ENCODE measurements around the gene MAP3K13.
"Not testable (repeated sequence)": the region's sequence is repeated elsewhere in the genome, so short reads cannot be mapped to it uniquely, and the experiment has no call there.

The MAP3K13 gene

GRCh38 chr3:185448107-185448506, 85.2 kb downstream of the MAP3K13 start:
- no peak overlapping the region for H3K4me2 ChIP-seq (ENCODE audit: low read length)

GRCh38 chr3:185451432-185451831, 88.5 kb downstream of the MAP3K13 start:
- H3K9me3 ChIP-seq (ENCODE audit: insufficient read depth, low read length); H3K9ac ChIP-seq (ENCODE audit: low read length); H3K27me3 ChIP-seq (ENCODE audit: low read depth, low read length); H3K79me2 ChIP-seq (ENCODE audit: low read length); H3K4me2 ChIP-seq (ENCODE audit: low read length); H2AFZ ChIP-seq (ENCODE audit: low read depth, low read length); H3K4me1 ChIP-seq (ENCODE audit: low read length); H4K20me1 ChIP-seq (ENCODE audit: insufficient read depth, low read length); H3K27ac ChIP-seq (ENCODE audit: low read length); H3K36me3 ChIP-seq (replicated peaks; ENCODE audit: low read depth, low read length); H3K4me3 ChIP-seq (ENCODE audit: low read length): not testable (repeated sequence)

More at GRCh38 chr3:185448107-185448506, 85.2 kb downstream of the MAP3K13 start:
- TF ChIP-seq CTCF (IDR thresholded peaks at IDR 0.05; ENCODE audit: low read depth, low read length) (no peak), EZH2phosphoT487 (IDR thresholded peaks at IDR 0.05; ENCODE audit: low read depth) (no peak)
- Histone ChIP-seq H2AFZ (ENCODE audit: low read depth, low read length) (no peak overlapping the region), H4K20me1 (ENCODE audit: insufficient read depth, low read length) (no peaks in the 10 kb centered on the region), H3K9ac (ENCODE audit: low read length) (no peak overlapping the region), H3K4me3 (ENCODE audit: low read length) (no peak overlapping the region), H3K27me3 (ENCODE audit: low read depth, low read length) (no peaks in the 10 kb centered on the region), H3K9me3 (ENCODE audit: insufficient read depth, low read length) (no peaks in the 10 kb centered on the region), H3K27ac (ENCODE audit: low read length) (no peak overlapping the region), H3K36me3 (replicated peaks; ENCODE audit: low read depth, low read length) (no peaks in the 10 kb centered on the region), H3K79me2 (ENCODE audit: low read length) (no peaks in the 10 kb centered on the region), H3K4me1 (ENCODE audit: low read length) (no peaks in the 10 kb centered on the region)

- no peak for TF ChIP-seq CTCF (IDR thresholded peaks at IDR 0.05; ENCODE audit: low read depth, low read length)
- no peaks in the 10 kb centered on the region for H3K4me1 ChIP-seq (ENCODE audit: low read length)
- no peaks in the 10 kb centered on the region for H3K9me3 ChIP-seq (ENCODE audit: insufficient read depth, low read length)
- H3K9ac ChIP-seq (ENCODE audit: low read length): no peak overlapping the region
- no peak overlapping the region for H3K4me2 ChIP-seq (ENCODE audit: low read length)
- no peaks in the 10 kb centered on the region for H3K79me2 ChIP-seq (ENCODE audit: low read length)
- H3K36me3 ChIP-seq (replicated peaks; ENCODE audit: low read depth, low read length): no peaks in the 10 kb centered on the region
- H2AFZ ChIP-seq (ENCODE audit: low read depth, low read length): no peak overlapping the region
- H3K27ac ChIP-seq (ENCODE audit: low read length): no peak overlapping the region
- no peak overlapping the region for H3K4me3 ChIP-seq (ENCODE audit: low read length)
- no peaks in the 10 kb centered on the region for H4K20me1 ChIP-seq (ENCODE audit: insufficient read depth, low read length)
- H3K27me3 ChIP-seq (ENCODE audit: low read depth, low read length): no peaks in the 10 kb centered on the region
Observed at GRCh38 chr3:185457376-185457775, 94.4 kb downstream of the MAP3K13 start.

GRCh38 chr3:185460309-185460708, 97.4 kb downstream of the MAP3K13 start:
- Histone ChIP-seq H3K27me3 (ENCODE audit: low read depth, low read length) (no peaks in the 10 kb centered on the region), H3K4me1 (ENCODE audit: low read length) (no peaks in the 10 kb centered on the region), H3K36me3 (replicated peaks; ENCODE audit: low read depth, low read length) (no peaks in the 10 kb centered on the region), H3K9me3 (ENCODE audit: insufficient read depth, low read length) (no peaks in the 10 kb centered on the region), H3K79me2 (ENCODE audit: low read length) (no peaks in the 10 kb centered on the region), H4K20me1 (ENCODE audit: insufficient read depth, low read length) (no peaks in the 10 kb centered on the region), H3K9ac (ENCODE audit: low read length) (no peak overlapping the region), H3K4me2 (ENCODE audit: low read length) (no peak overlapping the region), H3K27ac (ENCODE audit: low read length) (no peak overlapping the region), H2AFZ (ENCODE audit: low read depth, low read length) (no peak overlapping the region), H3K4me3 (ENCODE audit: low read length) (no peak overlapping the region)
- TF ChIP-seq CTCF (IDR thresholded peaks at IDR 0.05; ENCODE audit: low read depth, low read length): no peak
- no peak for TF ChIP-seq EZH2phosphoT487 (IDR thresholded peaks at IDR 0.05; ENCODE audit: low read depth)
